HepG2 (cell line): Measurements from ENCODE around the gene STK24. TPM values are rescaled to one million over a fixed set of nuclear protein-coding genes. Genes with fewer than 3 reads are reported as not detected.

Experiments used
- FOXA1 ChIP-seq, 2 experiments: fragments of 450-650 bp in 1 of 2; sonication (generic) in 1 of 2; formaldehyde crosslinking in 1 of 2; IDR thresholded peaks; 2 replicates each; pipeline versions ENCODE4 v1.4.0 to v1.6.1; 2016 to 2020; ENCODE audit warnings: missing genetic modification reagents in 1 of 2
- HNF4A ChIP-seq: sonication (generic); formaldehyde crosslinking; IDR thresholded peaks from 2 replicates; pipeline ENCODE4 v1.4.0; 2020; ENCODE audit warnings: missing genetic modification reagents
- IRF1 ChIP-seq: sonication (generic); formaldehyde crosslinking; IDR thresholded peaks from 2 replicates; pipeline ENCODE4 v1.4.0; 2020; ENCODE audit warnings: low read depth, mild to moderate bottlenecking, missing genetic modification reagents
- MAFK ChIP-seq, 2 experiments: IDR thresholded peaks in 1 of 2; conservative IDR thresholded peaks in 1 of 2; 2 replicates each; pipeline ENCODE4 v1.6.1; 2011; ENCODE audit warnings: improper control_type of control experiment in 2 of 2, low read length in 2 of 2
- REST ChIP-seq, 2 experiments: IDR thresholded peaks; 2 replicates each; pipeline ENCODE4 v1.6.1; 2011 to 2012; ENCODE audit warnings: low read length in 2 of 2, borderline replicate concordance in 1 of 2, low read depth in 1 of 2, mild to moderate bottlenecking in 1 of 2, moderate library complexity in 1 of 2
- SNAI1 ChIP-seq: sonication (generic); formaldehyde crosslinking; IDR thresholded peaks from 2 replicates; pipeline ENCODE4 v1.5.0; 2020; ENCODE audit warnings: mild to moderate bottlenecking, missing genetic modification reagents, borderline replicate concordance
- polyA plus RNA-seq, 8 experiments: library from polyadenylated mRNA; depleted of rRNA in 3 of 8; stranded (reverse) in 7 of 8; unstranded in 1 of 8; fragments of >200 nt; fragmentation: Illumina TruSeq in 4 of 8; extraction: Trizol in 4 of 8; gene quantifications; 2 replicates each; pipeline versions ENCODE4 v1.2.1 to v1.2.3, GENCODE V29; 2011 to 2016; ENCODE audit warnings: low read depth in 4 of 8, missing spikeins in 1 of 8, mixed read lengths in 1 of 8; ENCODE audit not compliant: insufficient read depth in 1 of 8
- total RNA-seq, 5 experiments: library from RNA; depleted of rRNA; stranded (reverse); fragments of >200 nt; fragmentation: Illumina TruSeq; extraction: Trizol; gene quantifications; 2 replicates each; pipeline ENCODE4 v1.2.3, GENCODE V29; 2016; ENCODE audit warnings: low read depth in 1 of 5
- TF ChIP-seq, protein P1 (sequence below): IDR thresholded peaks from 2 replicates; pipeline ENCODE4 v1.6.1; 2012; ENCODE audit warnings: low read depth, low read length, improper control_type of control experiment
- TF ChIP-seq, protein P2 (sequence below): sonication (generic); formaldehyde crosslinking; IDR thresholded peaks from 2 replicates; pipeline ENCODE4 v1.4.0; 2020; ENCODE audit warnings: missing genetic modification reagents
- TF ChIP-seq, protein P3 (sequence below): sonication (generic); formaldehyde crosslinking; IDR thresholded peaks from 2 replicates; pipeline ENCODE4 v1.4.0; 2020; ENCODE audit warnings: mild to moderate bottlenecking, missing genetic modification reagents

Gene STK24
- total and polyA plus RNA-seq, 2 of the 13 experiments (the other 11 are each of a cell fraction or from before 2014, with no cell fraction given) = 51.3 to 73.0 TPM

- TF ChIP-seq REST (IDR thresholded peaks at IDR 0.05; ENCODE audit: borderline replicate concordance in 1 of 2, low read depth in 1 of 2, low read length in 2 of 2) (no peak), IRF1 (CRISPR knock-in tag) (no peak), FOXA1 (IDR thresholded peaks at IDR 0.05) (no peak), FOXA1 (CRISPR knock-in tag; IDR thresholded peaks at IDR 0.05) (no peak), HNF4A (CRISPR knock-in tag) (peak; percentile 47; the same call in 1 of the 2 replicates), MAFK (conservative IDR thresholded peaks at IDR 0.05 in 1 of 2, IDR thresholded peaks at IDR 0.05 in 1 of 2; ENCODE audit: low read length in 2 of 2) (peak; percentile 77 to 83), SNAI1 (no peak)
- TF ChIP-seq, protein P1, sequence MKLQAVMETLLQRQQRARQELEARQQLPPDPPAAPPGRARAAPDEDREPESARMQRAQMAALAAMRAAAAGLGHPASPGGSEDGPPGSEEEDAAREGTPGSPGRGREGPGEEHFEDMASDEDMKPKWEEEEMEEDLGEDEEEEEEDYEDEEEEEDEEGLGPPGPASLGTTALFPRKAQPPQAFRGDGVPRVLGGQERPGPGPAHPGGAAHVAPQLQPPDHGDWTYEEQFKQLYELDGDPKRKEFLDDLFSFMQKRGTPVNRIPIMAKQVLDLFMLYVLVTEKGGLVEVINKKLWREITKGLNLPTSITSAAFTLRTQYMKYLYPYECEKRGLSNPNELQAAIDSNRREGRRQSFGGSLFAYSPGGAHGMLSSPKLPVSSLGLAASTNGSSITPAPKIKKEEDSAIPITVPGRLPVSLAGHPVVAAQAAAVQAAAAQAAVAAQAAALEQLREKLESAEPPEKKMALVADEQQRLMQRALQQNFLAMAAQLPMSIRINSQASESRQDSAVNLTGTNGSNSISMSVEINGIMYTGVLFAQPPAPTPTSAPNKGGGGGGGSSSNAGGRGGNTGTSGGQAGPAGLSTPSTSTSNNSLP = peak; percentile 40; the same call in 1 of the 2 replicates
- TF ChIP-seq, protein P2, sequence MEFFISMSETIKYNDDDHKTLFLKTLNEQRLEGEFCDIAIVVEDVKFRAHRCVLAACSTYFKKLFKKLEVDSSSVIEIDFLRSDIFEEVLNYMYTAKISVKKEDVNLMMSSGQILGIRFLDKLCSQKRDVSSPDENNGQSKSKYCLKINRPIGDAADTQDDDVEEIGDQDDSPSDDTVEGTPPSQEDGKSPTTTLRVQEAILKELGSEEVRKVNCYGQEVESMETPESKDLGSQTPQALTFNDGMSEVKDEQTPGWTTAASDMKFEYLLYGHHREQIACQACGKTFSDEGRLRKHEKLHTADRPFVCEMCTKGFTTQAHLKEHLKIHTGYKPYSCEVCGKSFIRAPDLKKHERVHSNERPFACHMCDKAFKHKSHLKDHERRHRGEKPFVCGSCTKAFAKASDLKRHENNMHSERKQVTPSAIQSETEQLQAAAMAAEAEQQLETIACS (CRISPR knock-in tag) = no peak
- TF ChIP-seq, protein P3, sequence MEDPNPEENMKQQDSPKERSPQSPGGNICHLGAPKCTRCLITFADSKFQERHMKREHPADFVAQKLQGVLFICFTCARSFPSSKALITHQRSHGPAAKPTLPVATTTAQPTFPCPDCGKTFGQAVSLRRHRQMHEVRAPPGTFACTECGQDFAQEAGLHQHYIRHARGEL = no peak
Observed at GRCh38 chr13:98405690-98406344, 171.1 kb downstream of the STK24 start (continued).
